ENCODE results near the gene SFXN5.

SFXN5 gene

GRCh38 chr2:72953528-72953927, 118.0 kb downstream of the SFXN5 start:
- no peak for DNase-seq

- no peak for DNase-seq
These were observed 118.6 kb downstream of the SFXN5 start for GRCh38 chr2:72952961-72953360.

- no peak for DNase-seq
These were observed 119.2 kb downstream of the SFXN5 start for GRCh38 chr2:72952110-72952823.

GRCh38 chr2:72951303-72952095, 120.0 kb downstream of the SFXN5 start:
- DNase-seq: no peak

DNA sequence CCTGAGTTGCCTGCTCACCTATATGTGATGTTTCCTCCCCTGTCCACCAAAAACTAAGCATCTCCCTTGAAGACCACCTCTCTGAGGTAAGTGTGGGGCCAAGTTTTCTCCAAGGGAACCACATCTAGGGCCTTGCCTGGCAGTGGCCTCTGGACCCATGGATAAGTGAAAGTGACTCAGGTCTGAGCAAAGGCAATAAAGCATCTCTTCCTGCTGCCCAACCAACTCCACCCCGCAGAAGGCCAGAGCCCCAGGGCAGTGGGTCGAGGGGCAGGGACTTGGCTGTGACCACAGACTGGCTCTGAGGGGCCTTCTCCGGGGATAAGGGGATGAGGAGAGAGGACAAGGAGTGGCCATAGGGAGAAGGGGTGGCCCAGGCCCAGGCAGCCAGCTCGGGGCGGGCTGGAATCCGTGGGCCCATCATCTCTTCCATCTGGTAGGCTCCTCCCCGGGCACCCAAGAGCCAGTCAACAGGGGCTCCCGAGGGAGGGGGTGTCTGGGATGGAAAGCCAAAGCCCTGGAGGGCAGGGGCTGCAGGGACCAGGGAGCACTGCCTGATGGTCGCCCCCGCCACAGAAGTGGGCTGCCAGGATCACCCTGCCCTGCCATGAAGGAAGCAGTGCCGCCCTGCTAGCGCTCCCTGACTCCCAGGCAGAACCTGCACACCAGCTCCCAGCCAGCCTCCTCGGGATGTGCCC, 120.8 kb downstream of the SFXN5 start:
- no peak for DNase-seq

GRCh38 chr2:72949642-72950041, 121.9 kb downstream of the SFXN5 start:
- no peak for DNase-seq

DNA sequence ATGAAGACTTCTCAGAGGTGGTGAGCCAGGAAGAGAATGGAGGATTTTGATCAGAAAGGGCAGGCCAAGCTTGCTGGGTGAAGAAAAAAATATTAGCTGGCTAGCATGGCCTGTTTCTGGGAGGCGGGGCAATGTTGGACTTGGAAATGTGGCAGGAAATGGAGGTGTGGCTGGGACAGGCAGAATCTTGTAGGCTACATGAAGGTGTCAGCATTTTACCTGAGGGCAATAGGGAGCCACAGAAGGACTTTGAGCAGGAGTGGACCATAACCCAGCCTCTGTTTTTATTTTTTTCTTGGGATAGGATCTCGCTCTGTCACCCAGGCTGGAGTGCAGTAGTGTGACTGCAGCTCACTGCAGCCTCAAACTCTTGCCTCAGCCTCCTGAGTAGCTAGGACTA, 122.5 kb downstream of the SFXN5 start:
- DNase-seq: no peak

DNA sequence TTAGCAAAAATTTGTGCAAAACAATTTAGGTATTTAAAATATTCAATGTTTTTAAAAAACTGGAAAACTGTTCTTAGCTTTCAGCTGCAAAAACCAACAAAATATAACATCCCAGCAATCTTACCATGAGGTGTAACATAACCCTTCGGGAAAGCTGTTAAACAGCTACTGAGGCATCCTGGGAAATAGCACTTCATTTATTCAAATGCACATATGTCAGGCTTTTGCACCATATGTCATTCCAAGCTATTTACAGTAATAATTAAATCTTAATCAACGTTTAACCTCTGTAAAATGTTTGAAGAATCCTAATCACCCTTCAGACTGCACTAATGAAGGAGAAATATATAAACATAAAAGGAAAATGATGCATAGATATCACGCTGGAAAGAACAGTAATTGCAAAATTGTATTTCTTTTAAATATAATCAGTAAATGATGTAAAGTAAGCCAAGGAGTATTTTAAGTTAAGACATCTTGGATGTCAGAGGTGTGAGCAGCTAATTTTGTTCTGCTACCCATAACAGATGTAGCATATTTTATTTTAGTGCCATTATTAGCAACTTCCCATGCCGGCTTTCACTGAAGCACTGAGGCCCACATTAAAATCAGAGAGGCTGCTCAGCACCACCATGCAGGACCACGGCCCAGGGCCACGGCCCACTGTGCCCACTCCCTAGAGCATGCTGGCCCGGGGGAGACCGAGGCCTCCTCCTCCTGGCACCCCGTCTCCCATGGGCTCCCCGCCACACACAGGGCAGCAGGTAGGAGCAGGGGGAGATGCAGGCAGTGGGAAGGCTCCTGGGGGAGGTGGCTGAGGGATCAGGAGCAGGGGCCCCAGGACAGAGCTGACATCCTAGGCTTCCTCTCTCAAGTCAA, 123.3 kb downstream of the SFXN5 start:
- DNase-seq: no peak

GRCh38 chr2:72946466-72946865, 125.0 kb downstream of the SFXN5 start:
- DNase-seq: no peak

DNA sequence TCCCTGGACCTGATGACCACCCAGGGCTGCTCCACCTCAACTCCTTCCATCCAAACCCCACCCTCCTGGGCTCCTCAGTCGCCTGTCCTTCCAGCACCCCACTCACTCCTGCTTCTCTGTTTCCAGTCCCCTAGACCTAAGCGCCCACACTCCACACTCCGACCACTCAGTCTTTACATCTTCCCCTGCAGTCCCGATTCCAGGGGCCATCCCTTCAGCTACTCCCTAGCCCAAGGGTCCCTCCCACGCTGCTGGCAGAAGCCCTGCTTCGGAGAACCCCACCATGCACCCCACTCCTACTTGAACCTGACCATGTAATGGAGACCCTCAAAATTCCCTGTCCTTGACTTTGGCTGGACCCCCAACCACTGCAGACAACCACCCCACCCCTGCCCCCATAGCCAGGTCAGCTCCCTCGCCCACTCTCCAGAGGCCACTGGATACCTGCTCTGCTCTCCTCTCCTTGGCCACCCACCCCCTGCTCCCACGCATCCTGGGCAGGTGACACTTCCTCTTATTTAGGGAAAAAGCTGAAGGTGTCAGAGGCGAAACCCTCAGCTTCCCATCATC, 126.0 kb downstream of the SFXN5 start:
- no peak for DNase-seq

- no peak for DNase-seq
These were observed 126.6 kb downstream of the SFXN5 start for GRCh38 chr2:72944804-72945449.

GRCh38 chr2:72943540-72944395, 127.7 kb downstream of the SFXN5 start:
- DNase-seq: no peak

DNA sequence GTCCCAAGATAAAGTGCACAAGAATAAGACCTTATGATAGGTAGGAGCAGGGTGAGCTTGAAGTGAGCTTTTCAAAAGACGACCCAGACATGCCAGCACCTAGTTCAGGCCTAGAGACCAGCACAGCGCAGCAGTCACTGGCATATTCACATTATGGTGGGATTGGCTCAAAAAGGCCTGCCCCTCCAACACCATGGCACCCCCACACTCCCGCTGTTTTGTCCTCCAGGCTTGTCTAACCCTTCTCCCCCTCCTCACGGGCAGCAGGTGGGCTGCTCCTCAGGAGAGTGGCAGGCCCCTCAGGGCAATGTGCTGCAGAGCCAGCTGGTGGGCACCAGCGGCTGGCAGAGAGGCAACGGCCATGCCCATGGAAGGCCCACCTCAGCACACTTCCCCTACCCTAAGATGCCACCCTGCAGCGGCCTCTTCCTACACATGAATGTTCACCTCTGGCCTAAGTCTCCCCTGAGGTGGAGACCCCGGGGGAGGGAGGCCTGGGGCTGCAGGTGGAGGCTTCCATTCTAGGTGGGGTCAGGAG, 128.6 kb downstream of the SFXN5 start:
- no peak for DNase-seq

- DNase-seq: no peak
These were observed 129.2 kb downstream of the SFXN5 start for GRCh38 chr2:72942293-72942692.

- DNase-seq: no peak
These were observed 130.7 kb downstream of the SFXN5 start for GRCh38 chr2:72940786-72941185.

DNA sequence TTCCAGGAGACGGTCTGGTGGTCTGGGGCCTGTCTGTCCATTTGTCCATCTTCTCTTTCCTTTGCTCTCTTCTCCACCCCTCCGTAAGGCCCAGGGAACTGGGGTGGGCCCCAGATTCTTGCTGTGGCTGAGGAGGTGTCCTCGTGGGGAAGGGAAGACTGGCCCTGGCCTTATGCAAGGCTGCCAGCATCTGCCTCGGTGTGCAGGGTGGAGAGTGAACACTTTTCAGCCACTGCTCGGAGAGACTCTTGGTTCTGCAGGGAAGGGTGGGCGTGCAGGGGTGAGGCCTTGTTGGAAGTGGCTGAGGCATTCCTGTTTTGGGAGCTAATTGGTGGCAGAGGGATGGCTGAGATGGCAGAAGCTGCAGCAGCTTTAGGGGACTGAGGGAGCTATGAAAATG, 131.2 kb downstream of the SFXN5 start:
- DNase-seq: no peak

GRCh38 chr2:72938455-72938854, 133.1 kb downstream of the SFXN5 start:
- no peak for DNase-seq

DNA sequence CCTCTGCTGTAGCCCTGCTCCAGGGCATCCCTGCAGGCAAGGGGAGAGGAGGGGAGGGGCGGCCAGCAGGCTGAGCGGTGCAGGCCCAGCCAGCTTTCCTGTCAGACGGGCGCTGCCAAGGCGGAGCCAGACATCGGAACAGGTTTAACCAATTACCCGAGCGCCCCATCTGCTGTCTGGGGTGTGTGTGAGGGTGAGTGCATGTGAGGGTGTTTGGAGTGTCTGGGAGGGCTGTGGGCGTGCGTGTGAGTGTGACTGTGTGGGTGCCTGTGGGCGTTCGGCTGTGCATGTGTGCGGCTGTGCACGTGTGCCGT, 134.2 kb downstream of the SFXN5 start:
- DNase-seq: no peak

DNA sequence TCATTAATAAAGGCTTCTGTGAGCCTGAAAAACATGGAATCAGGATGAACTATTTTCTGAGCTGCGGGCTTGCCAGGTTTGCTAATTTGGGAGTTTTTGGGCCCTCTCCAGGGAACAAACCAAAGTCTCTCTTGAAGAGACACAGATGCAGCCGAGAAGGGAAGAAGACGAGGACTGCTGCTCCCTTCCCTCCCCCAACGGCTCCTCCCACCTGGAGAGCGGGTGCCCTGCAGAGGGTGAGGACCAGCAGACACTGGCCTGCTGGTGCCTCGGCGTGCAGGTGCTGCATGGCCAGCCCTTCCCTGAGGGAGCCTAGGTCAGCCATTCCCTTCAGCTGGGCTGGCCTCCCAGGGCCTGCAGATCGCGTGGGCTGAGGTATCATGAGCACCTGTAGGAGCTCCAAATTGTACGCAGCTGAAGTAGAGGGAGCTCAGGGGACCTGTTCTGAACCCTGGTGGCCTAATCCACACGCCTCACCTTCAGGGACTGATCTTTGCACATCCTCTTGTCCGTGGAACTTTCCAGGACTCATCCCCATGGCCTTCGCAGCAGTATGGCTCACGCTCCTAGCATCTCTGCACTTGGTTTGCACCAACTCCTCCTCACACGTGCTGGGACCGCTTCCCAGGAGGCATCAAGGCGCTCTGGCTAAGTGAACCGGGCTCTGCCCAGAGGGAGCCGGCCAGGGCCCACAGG, 134.7 kb downstream of the SFXN5 start:
- no peak for DNase-seq

GRCh38 chr2:72935611-72935957, 135.9 kb downstream of the SFXN5 start:
- no peak for DNase-seq
